OCI-LY3 (cell line): Measurements from ENCODE around the gene KCTD16.

ENCODE experiments used
- EZH2phosphoT487 ChIP-seq: fragments of 200-600 bp; shearing (Covaris generic); IDR thresholded peaks from 2 replicates; pipeline ENCODE4 v1.6.1; 2018; ENCODE audit warnings: antibody characterized with exemption, mixed run types, low read depth
- TF ChIP-seq, protein P1 (sequence below): fragments of 200-600, 300-600 bp; sonication (generic); IDR thresholded peaks from 2 replicates; pipeline ENCODE4 v1.5.1; 2014; ENCODE audit warnings: antibody characterized with exemption, low read length, low read depth

DNA sequence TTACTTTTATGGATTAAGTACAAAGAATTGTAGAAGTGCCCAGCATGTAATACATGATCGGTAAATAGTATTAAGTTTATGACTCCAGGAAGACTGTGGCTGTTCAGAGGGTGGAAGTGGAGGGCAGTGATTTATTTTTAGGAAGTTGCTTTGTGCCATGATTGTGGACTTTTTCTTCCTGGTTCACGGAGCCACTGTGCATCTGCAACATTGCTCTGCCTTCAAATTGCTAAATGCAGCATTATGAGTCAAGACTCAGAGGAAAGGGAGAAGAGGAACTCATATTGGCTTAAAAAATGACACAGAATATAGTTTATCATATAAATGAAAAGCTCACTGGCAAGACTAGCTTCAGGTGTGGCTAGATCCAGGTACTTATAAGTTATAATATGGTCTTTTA is 301.5 kb downstream of the KCTD16 start:
- TF ChIP-seq, protein P1, sequence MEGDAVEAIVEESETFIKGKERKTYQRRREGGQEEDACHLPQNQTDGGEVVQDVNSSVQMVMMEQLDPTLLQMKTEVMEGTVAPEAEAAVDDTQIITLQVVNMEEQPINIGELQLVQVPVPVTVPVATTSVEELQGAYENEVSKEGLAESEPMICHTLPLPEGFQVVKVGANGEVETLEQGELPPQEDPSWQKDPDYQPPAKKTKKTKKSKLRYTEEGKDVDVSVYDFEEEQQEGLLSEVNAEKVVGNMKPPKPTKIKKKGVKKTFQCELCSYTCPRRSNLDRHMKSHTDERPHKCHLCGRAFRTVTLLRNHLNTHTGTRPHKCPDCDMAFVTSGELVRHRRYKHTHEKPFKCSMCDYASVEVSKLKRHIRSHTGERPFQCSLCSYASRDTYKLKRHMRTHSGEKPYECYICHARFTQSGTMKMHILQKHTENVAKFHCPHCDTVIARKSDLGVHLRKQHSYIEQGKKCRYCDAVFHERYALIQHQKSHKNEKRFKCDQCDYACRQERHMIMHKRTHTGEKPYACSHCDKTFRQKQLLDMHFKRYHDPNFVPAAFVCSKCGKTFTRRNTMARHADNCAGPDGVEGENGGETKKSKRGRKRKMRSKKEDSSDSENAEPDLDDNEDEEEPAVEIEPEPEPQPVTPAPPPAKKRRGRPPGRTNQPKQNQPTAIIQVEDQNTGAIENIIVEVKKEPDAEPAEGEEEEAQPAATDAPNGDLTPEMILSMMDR = no peak
- TF ChIP-seq EZH2phosphoT487 = no peak
